MV-4-11 (cell line): ENCODE data around the gene AMOTL2.
A peak's percentile ranks its signal among the peaks of the same experiment; 100 is the strongest.

ENCODE experiments used
- DNase-seq: peaks from one replicate; lab custom pipeline; 2025; lab: John Stamatoyannopoulos, UW

The AMOTL2 gene

DNA sequence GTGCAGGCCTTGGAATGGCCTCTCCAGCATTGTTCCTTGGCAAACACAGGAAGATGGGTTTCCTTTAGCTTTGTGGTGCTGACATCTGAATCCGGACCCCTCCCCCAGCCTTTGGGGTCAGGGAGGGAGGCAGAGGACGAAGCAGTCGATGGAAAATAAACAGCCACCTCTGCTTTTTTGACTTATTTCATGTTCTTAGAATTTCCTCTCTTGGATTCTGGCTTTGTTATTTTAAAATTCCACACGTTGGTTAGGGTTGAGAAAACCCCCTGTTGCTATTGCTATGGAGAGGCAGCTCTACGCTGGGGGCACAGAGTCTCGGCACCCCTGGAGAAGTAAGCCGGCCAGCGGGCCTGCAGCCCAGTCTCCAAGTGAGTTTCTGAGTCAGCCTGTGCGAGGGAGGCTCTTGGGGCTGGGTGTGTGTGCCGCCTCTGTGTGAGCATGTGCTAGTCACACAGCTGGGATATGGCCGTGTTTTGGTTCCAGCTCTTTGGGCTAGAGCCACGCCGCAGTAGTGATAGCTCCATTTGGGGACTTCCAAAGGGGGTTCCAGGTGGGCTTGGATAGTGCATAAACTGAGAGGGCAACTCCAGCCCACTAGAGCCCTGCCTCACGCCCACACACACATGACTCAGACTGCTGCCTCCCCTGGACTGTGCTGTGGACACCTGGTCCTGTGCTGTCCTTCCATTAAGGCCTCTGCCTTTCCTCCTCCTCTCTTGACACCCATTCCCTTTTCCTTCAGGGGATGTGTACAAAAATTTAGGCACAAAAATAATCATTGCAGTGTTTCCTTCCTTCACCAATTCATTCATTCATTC, 58.8 kb downstream of the AMOTL2 start:
- DNase-seq, result no peak

DNA sequence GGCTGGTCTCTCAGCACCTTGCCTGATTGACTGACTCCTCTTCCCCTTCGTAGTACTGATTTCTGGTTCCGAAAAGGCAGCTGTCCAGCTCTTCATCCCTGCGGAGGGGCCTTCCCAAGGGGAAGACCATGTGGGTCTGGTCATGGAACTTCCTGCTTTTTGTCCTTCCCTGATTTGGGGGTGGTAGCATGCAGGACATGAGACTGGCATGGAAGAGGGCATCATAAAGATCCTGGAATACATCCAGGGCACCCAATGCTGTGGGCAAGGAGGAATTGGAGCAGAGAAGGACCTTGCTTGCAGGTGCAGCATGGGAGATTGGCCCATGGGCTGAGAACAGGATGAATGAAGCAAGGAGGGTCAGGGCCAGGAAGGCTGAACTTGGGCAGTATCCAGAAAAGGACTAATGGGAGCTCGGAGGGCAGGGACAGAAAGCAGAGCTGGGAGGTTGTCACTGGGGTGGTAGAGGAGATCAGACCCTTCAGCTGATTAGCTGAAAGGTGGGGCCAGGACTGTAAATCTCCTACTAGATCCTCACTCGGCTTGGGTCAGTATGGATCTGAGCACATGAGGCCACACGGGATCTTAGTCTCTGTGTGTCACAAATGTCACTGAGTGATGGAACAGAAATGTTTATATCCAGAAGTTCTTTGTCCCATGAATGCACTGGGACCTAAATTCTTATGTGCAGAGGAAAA, 59.5 kb downstream of the AMOTL2 start:
- no peak for DNase-seq

DNA sequence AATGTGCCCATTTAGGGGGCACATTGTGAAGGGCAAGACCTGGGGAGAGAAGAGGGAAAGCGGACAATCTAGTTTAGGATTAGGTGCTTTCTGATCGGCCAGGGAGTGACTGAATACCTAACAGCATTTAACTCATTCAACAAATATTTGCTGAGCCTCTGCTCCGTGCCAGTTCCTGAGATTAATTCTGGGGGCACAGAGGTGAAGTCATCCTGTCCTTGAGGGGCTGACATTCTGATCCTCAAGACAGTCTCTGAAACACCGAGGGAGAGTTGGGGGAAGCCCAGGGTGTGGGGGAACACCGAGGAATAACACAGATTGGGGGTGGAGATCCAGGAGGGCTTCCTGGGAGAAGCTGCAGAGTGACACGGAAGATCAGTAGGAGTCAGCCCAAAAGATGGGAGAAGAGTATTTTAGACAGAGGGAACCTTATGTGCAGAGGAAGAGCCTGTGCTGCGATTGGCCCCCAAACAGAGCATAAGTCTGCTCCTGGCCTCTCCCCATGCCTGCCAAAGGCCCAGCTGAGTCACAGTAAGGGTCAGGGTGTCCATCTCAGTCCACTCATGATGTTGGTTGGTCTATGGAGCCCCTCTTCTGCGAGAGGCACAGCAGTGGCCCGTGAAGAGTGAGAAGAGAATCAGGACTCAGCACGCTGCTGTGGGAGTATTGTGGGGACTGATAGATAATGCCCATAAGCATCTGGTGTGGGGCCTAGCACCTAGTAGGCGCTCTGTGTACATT, 60.2 kb downstream of the AMOTL2 start:
- no peak for DNase-seq

DNA sequence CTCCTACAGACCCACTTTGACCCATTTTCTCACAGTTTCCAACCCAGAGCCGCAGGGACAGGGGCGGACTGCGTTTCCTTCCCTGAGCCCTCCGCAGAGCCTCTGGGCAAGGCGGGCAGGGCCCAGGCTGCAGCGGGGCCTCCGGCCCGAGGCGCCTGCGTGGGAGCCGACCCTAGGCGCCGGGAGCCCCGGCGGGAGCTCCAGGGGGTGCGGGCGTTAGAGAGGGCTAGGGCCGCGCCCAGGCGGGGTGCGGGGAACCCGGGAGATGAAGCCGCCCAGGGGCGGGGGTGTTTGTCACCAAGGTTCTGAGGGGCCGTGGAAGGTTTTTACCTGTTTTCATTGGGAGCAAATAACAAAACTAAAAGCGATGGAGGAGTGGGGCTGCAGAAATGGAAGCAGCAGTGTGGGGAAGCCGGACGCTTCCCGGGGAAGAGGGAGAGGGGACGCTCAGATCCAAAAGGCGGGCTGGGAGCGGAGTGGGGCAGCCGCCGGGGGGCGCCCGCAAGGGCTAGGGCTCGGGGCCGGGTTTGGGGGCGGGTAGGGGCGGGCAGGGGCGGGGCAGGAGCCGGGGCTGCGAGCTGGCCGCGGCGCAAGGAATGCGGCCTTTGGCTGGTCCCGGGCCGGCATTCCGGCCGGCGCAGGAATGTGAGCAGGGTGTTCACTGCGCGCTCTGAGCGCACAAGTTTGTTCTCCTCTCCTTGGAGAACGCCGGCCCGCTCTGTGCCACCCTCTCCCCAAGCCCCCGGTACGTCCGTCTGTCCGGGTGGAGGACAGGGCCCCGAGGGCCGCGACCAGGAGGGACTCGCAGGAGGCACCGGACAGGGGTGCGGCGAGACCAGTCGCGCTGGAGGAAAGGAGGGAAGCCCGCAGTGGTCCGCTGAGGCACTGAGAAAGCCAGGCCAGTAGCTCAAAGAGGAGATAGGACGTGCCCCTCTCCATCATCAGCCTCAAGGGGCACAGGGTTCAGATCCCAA, 61.1 kb downstream of the AMOTL2 start:
- no peak for DNase-seq

DNA sequence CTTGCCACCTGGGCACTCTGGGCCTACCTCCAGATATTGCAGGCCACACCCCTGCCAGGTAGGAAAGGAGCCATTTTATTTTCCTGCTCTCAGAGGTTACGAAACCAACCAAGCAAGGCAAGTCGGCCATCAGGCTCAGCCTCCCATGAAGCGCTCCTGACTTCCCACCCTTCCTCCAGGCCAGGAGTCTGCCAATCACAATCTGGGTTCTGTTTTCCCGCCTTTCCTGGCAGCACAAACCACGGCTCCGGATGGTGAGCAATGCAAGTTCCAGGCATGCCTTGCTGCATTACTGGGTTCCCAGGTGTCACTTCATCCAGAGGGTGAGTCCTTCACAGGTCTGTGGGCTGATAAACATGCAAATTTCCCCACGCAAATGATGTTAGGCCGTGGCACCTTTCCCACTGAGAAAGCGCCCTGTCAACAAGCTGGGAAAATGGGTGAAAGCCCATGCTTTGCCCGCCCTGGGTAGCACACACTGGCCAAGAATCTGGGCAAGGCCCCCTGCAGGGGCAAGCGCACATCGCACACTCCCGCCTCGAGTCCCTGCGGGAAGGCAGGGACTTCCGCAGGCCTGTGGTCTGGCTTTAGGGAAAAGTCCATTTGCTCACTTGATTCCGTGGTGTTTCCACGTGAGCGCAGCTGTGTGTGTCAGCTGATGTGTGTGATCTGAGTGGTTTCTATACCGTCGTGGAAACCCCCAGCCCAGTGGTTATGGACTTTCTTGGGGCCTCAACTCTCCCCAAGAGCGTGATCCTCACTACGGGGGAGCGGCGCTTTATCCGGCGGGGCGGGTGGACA, 62.0 kb downstream of the AMOTL2 start:
- no peak for DNase-seq

DNA sequence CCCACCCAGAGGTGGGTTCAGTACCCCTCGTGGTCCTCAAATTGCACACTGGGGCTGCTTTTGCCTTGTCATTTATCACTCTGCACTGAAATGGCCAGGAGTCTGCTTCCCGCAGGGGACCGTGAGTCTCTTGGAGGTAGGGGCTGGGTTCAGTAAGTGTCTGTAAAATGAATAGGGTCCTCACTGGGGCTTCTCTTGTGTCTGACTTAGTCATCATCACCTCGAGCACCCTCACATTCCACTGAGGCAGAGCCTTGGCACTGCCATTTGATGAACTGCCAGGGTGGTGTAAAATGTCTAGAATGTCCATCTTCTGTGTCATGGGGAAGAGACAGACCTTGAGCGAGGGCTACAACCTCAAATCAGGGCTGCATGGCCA, 62.6 kb downstream of the AMOTL2 start:
- no peak for DNase-seq

DNA sequence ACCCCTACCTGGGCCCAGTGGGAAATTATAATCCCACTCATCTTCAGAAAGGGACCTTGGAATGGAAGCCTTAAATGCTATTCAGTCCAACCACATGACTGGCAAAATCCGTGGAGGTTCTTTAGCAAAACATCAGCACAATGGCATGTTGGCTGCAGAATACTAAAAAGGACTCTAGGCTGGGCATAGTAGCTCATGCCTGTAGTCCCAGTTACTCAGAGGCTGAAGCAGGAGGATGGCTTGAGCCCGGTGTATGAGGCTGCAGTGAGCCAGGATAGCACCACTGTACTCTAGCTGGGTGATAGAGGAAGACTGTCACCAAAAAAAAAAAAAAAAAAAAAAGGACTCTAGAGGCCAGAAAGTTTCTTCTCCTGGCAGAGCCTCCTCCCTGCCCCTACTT, 63.0 kb downstream of the AMOTL2 start:
- DNase-seq, result no peak

DNA sequence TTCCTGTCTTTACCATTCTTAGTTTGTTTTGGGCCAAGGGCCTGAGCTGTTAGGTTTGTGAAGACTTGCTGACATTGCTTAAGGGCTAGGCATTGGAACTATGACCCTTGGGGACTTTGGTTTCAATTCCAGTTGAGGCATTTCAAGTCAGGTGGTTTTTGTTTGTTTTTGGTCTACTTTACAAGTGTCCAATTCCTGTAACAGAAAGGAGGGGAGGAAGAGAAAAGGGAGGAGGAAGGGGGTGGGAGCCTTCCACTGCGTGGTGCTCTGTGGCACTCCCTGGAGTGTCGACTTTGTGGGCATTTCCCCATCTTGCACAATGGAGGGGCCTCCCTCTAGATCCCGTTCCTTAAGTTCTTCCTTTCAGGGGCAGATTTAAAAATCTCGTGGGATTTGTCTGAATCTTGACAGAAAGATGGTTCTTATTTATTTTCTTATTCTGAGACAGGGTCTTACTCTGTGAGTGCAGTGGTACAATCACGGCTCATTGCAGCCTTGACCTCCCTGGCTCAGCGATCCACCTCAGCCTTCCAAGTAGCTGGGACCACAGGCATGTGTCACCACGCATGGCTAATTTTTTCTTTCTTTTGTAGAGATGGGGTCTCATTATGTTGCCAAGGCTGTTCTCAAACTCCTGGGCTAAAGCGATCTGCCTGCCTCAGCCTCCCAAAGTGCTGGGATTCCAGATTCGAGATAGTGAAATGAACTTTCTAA, 64.1 kb downstream of the AMOTL2 start:
- peak; percentile 43 for DNase-seq

DNA sequence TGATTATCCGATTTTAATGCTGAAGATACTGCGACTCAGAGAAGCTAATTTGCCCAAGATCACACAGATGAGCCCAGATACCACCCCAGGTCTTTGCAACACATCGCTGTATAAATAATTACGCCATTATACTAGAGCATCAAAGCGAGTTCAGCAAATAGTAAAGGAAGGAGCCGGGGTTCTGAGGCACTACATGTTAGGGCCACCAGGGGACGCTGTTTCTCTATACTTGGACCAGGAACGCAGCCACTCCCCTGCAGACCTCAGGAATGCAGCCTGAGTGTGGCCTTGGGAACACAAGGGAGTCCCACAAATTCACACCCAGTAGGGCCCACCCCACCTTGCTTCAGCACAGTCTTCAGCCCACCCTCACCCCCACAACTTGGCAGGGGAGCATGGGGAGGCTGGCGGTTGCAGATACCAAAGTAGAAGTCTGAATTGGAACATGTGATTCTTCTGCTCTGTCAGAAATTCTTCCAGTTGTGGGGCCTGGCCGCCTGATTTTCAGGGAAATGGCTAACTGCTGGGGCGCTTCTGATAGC, 65.8 kb downstream of the AMOTL2 start:
- peak; percentile 31 for DNase-seq

DNA sequence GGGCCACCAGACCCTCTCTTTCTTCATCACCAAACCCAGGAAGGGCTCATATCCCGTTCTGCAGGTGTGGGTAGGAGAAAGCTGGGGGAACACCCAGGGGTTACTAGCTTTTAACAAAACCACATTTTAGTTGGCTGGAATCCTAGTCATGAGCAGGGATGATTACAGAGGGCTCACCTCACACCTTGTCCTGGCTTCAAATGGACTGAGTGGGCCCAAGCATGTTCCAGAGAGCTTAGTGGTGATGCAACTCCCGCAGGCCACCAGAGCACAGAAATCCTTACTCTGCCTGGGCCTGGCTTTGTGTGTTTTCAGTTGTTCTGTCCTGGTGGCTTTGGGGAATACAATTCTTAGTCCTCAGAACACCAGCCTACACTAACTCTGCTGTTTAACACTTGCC, 66.8 kb downstream of the AMOTL2 start:
- DNase-seq, result no peak

DNA sequence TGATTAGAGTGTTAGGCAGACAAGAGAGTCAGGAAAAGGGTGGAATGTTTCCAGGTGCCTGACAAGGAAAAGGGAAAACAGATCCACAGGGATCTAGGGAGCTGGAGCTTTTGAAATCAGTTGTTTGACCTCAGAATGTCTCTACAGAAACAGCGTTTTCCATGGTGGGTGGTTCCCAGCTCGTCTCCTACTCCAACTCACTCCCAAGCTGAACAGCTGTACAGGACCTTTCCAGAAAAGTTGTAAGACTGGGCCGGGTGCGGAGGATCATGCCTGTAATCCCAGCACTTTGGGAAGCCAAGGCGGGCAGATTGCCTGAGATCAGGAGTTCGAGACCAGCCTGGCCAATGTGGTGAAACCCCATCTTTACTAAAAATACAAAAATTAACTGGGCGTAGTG, 67.9 kb downstream of the AMOTL2 start:
- DNase-seq, result no peak
